NCI-H345 (cell line): ENCODE data around the gene DYNC1I1.

Experiments used
- DNase-seq: peaks from one replicate; lab custom pipeline; 2025; lab: John Stamatoyannopoulos, UW

Gene DYNC1I1

DNA sequence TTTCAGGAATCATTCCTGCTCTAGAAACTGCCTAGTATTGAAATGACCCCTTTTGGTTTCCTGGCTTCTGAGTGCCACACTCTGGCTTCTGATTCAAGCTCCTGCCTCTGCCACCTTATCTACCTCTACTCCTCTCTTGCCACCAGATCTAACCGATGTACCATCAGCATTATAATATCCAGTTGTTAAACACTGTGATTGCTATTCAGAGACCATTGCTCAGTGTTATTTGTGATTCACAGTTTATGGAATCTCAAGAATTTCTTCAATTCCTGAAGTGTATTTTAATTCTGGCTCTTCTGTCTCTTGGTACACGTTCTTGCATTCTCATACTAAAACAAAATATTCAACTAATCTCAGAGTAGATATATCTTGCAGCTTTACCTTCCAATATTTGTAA, 88.7 kb downstream of the DYNC1I1 start:
- no peak for DNase-seq

GRCh38 chr7:95863623-95864022, 91.3 kb downstream of the DYNC1I1 start:
- no peak for DNase-seq

GRCh38 chr7:95865716-95866371, 93.5 kb downstream of the DYNC1I1 start:
- no peak for DNase-seq

GRCh38 chr7:95867309-95867708, 95.0 kb downstream of the DYNC1I1 start:
- DNase-seq = peak; percentile 55

- peak; percentile 58 for DNase-seq
Observed at GRCh38 chr7:95871075-95871848, 98.9 kb downstream of the DYNC1I1 start.

GRCh38 chr7:95871896-95872295, 99.5 kb downstream of the DYNC1I1 start:
- DNase-seq = no peak

- DNase-seq = no peak
Observed at GRCh38 chr7:95874129-95874528, 101.8 kb downstream of the DYNC1I1 start.

DNA sequence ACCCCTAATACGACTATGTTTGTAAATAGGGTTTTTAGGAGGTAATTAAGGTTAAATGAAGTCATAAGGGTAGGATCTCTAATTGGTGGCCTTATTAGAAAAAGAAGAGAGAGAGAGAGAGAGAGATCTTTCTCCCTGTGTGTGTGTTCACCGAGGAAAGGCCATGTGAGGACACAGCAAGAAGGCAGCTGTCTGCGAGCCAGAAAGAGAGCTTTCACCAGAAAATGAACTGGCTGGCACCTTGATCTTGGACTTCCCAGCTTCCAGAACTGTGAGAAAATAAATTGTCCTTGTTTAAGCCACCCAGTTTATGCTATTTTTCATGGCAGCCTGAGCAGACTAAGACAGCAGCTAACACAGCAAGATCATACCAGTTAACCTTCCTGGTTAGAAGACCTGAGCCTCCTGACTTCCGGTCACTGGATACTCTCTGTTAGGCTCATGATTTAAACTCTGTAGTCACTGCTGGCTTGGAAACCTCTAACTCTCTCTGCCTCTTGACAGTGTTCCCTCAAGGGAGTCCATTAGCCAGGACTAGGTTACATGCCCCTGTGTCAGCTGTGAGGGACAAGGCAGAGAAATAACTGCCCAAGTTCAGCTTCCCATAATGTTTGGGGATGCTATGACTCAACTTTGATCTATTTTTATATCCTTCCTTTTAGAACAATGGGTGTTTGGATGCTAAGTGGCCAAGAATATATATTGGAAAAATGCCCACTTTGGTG, 102.3 kb downstream of the DYNC1I1 start:
- DNase-seq = no peak

DNA sequence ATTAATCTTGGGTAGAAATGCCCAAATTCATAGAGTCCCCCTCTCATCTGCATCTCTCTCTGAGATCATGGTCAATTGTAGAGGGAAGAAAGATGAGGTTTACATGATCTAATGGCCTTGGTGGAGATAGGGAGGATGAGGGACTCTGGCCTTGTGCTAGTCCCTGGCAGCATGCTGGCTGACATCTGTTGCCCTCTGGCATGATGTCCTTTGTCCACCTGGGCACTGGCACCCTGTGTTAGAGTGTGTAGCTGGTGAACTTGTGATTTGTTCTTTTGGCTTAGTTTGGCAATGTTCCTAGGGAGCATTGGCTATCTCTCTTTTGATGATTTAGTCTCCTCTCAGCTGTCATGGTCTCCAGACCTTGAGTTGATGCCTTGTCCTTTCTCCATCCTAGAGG, 103.2 kb downstream of the DYNC1I1 start:
- DNase-seq = no peak

GRCh38 chr7:95878677-95879076, 106.3 kb downstream of the DYNC1I1 start:
- DNase-seq = no peak

- DNase-seq = no peak
Observed at GRCh38 chr7:95881597-95881996, 109.2 kb downstream of the DYNC1I1 start.

- no peak for DNase-seq
Observed at GRCh38 chr7:95883217-95883616, 110.9 kb downstream of the DYNC1I1 start.

GRCh38 chr7:95886501-95887090, 114.2 kb downstream of the DYNC1I1 start:
- DNase-seq = peak; percentile 13

- DNase-seq = no peak
Observed at GRCh38 chr7:95893484-95893883, 121.1 kb downstream of the DYNC1I1 start.

GRCh38 chr7:95897557-95898251, 125.3 kb downstream of the DYNC1I1 start:
- DNase-seq = peak; percentile 50

GRCh38 chr7:95899919-95900513, 127.7 kb downstream of the DYNC1I1 start:
- DNase-seq = no peak

DNA sequence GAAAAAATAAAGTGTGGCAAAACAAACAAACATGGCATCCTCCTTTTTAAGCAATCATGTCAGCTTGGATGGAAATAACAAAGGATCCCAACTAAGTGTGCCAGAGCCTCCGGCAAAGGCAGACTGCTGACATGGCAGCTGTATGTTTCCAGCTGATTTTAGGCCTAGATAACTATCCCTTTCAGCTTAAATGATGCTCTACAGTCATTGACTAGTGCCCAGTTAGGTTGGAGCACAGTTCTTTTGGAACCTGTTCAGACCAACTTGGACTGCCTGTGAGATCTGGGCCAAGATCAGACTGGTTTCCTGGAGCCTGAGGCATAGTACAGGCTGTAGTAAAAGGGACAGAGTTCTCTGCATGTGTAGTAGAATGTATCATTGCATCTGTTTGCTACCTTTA, 128.7 kb downstream of the DYNC1I1 start:
- DNase-seq = no peak

GRCh38 chr7:95904099-95904498, 131.7 kb downstream of the DYNC1I1 start:
- no peak for DNase-seq

DNA sequence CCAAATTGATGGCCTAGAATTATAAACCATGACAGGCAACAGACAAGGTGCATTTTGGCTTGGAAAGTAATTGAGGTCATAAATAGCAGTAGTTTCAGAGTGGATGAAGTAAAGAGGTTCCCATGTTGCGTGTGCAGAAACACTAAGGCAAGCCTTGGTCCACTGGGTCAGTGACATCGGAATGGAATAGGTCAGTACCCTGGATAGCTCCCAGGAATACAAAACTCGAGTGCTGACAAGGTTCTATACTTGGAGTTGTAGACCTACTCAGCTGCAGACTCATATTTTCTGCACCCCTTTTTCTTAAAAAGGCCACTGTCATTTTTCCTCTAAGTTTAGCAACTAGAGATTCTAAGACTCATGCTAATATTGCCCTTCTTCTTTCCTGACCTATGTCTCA, 132.8 kb downstream of the DYNC1I1 start:
- no peak for DNase-seq

- no peak for DNase-seq
Observed at GRCh38 chr7:95906851-95907250, 134.5 kb downstream of the DYNC1I1 start.

- DNase-seq = no peak
Observed at GRCh38 chr7:95907337-95907736, 135.0 kb downstream of the DYNC1I1 start.

DNA sequence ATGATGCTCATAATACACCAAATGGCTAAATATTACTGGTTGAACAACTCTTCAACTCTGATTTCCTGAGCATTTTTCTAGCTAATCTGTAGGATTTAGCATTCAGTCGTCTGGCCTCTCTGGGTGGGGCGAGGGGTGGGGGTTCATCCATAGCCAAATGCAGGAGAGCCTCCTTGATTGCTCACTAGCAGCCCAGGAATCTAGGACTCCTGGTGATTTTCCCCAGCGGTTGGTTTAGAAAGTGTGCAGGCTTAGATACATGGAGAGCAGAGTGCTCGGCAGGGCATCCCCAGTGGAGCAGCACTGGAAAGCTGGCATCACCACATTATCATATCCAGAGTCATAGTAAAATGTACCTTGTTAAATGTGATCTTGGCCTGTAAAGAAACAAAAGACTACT, 136.1 kb downstream of the DYNC1I1 start:
- DNase-seq = no peak
